Measurements from ENCODE around the gene CASP10.

Gene CASP10

DNA sequence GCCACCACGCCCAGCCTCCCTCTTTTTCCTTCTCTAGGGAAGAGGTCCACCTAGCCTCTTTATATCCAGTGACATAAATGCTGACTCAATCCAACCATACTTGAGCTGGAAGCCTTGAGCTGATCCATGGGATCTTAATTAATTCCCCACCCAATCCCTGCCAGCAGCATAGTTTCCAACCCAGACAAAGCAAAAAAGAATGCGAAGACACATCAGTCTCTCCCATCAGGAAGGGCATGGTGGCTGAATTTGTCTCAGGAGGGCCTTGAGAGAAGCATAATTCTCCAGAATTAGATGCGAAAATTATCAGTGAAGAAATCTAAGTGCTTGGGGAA lies 22.5 kb downstream of the CASP10 start:
- DNase-seq (ENCODE audit: low read depth), result no peak
- no peak overlapping the region for H3K4me3 ChIP-seq (ENCODE audit: control insufficient read depth, low read depth, low read length)
- TF ChIP-seq, protein P1, sequence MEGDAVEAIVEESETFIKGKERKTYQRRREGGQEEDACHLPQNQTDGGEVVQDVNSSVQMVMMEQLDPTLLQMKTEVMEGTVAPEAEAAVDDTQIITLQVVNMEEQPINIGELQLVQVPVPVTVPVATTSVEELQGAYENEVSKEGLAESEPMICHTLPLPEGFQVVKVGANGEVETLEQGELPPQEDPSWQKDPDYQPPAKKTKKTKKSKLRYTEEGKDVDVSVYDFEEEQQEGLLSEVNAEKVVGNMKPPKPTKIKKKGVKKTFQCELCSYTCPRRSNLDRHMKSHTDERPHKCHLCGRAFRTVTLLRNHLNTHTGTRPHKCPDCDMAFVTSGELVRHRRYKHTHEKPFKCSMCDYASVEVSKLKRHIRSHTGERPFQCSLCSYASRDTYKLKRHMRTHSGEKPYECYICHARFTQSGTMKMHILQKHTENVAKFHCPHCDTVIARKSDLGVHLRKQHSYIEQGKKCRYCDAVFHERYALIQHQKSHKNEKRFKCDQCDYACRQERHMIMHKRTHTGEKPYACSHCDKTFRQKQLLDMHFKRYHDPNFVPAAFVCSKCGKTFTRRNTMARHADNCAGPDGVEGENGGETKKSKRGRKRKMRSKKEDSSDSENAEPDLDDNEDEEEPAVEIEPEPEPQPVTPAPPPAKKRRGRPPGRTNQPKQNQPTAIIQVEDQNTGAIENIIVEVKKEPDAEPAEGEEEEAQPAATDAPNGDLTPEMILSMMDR (IDR thresholded peaks at IDR 0.05; ENCODE audit: control insufficient read depth, insufficient read depth, low read depth, low read length, missing control alignments), result no peak

DNA sequence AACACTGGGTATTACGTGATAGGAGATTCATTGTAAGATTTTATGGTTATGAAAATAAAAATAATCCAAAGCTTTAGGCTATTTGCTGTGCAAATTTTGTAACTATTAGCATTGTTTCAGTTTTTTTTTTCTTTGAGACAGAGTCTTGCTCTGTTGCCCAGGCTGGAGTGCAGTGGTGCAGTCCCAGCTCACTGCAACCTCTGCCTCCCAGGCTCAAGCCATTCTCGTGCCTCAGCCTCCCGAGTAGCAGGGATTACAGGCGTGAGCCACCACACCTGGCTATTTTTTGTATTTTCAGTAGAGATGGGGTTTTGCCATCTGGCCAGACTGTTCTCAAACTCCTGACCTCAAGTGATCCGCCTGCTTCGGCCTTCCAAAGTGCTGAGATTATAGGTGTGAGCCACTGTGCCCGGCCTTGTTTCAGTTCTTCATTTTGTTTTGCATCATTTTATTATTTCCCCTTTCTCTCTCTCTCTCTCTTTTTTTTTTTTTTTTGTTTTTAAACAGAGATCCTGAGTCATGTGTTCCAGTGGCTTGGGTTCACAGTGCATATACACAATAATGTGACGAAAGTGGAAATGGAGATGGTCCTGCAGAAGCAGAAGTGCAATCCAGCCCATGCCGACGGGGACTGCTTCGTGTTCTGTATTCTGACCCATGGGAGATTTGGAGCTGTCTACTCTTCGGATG lies 25.8 kb downstream of the CASP10 start:
- H3K4me3 ChIP-seq (ENCODE audit: control insufficient read depth, low read depth, low read length), result no peak overlapping the region
- DNase-seq (ENCODE audit: low read depth), result no peak
- TF ChIP-seq, protein P1 (IDR thresholded peaks at IDR 0.05; ENCODE audit: control insufficient read depth, insufficient read depth, low read depth, low read length, missing control alignments), result no peak

DNA sequence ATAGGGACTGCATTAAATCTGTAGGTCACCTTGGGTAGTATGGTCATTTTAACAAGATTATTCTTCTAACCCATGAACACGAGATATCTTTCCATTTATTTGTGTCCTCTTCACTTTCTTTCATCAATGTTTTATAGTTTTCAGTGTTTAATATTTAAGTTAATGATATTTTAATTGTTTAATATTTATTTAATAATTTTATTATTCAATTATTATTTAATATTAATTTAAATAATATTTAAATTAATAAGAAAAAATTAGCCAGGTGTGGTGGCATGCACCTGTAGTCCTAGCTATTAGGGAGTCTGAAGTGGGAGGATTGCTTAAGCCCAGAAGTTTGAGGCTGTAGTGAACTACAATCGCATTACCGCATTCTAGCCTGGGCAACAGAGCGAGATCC lies 33.0 kb downstream of the CASP10 start:
- H3K4me3 ChIP-seq (ENCODE audit: control insufficient read depth, low read depth, low read length), result no peak overlapping the region
- no peak for DNase-seq (ENCODE audit: low read depth)
- TF ChIP-seq, protein P1 (IDR thresholded peaks at IDR 0.05; ENCODE audit: control insufficient read depth, insufficient read depth, low read depth, low read length, missing control alignments), result no peak

DNA sequence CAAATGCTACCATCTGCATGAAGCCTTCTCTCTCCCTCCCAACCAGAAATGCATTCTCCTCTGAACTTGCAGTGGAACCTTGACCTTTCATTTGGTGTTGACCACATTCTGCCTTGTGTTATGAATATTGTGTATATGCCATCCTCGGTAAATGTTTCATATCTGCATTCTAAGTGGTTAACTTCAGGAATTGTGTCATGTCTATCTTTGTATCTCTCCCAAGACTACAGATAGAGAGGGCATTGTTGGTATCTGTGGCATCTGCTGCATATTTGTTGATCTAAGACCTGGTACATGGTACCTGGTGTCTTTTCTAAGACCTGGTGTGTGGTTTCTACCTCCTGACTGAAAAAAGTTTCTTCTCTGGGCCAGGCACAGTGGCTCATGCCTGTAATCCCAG lies 34.0 kb downstream of the CASP10 start:
- DNase-seq (ENCODE audit: low read depth), result no peak
- TF ChIP-seq, protein P1 (IDR thresholded peaks at IDR 0.05; ENCODE audit: control insufficient read depth, insufficient read depth, low read depth, low read length, missing control alignments), result no peak
- no peak overlapping the region for H3K4me3 ChIP-seq (ENCODE audit: control insufficient read depth, low read depth, low read length)

DNA sequence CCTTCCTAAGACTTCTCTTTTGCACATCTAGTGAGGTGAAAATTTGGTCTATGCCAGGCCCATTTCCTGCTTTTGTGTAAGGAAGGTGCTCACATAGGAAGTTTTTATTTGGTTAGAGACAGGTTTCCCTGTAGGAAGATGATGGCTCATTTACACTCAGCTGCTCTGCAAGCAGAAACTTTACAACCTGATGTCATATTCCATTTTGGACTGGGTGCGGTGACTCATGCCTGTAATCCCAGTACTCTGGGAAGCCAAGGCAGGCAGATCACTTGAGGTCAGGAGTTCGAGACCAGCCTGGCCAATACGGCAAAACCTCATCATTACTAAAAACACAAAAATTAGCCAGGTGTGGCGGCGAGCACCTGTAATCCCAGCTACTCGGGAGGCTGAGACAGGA lies 35.8 kb downstream of the CASP10 start:
- no peak for DNase-seq (ENCODE audit: low read depth)
- no peak overlapping the region for H3K4me3 ChIP-seq (ENCODE audit: control insufficient read depth, low read depth, low read length)
- TF ChIP-seq, protein P1 (IDR thresholded peaks at IDR 0.05; ENCODE audit: control insufficient read depth, insufficient read depth, low read depth, low read length, missing control alignments), result no peak

DNA sequence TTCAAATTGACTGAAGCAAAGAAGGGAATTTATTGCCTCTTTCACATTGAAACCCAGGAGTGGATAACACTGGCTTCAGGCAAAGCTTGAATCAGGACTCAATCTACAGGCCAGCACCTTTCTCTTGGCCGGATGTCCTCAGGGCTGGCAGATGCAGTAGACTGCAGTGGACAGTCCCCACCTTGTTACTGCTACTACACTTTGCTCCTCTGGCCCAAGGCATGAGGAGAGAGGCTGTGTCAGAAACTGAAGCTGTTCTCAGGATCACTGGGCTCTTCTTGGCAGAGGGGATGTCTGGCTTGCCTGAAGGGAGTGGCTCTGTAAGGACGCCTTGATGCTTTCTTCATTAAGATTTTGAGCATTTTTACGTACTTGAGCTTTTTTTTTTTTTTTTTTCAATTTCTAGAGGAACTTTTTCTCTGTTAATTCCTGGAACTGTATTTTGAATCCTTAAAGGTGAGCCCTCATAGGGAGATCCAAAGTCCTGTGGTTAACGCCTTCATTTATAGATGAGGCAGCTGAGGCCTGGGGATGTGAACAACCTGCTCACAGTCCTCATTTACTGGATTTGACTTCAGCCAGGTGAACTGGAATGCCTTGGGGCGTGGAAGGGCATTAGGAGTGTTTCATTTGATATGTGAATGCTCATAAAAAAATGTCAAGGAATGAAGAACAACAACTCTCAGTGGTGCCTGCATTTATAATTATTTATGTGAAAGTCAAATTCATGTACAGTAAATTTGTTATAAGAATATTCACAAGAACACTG lies 36.6 kb downstream of the CASP10 start:
- TF ChIP-seq, protein P1 (IDR thresholded peaks at IDR 0.05; ENCODE audit: control insufficient read depth, insufficient read depth, low read depth, low read length, missing control alignments), result no peak

More for the DNA sequence above, 36.6 kb downstream of the CASP10 start:
- DNase-seq (ENCODE audit: low read depth), result no peak
- no peak overlapping the region for H3K4me3 ChIP-seq (ENCODE audit: control insufficient read depth, low read depth, low read length)

Measured in AG09309 (cell line).